HG03575 (cell line): ENCODE results near the gene HDAC4.

Experiments used
- ATAC-seq: cut with Tn5 transposase; IDR thresholded peaks from one replicate; pipeline ENCODE4 v1.9.1; 2021; ENCODE audit not compliant: unreplicated experiment, insufficient number of reproducible peaks, low FRiP score; ENCODE audit errors: extremely low read depth

The HDAC4 gene

GRCh38 chr2:239339726-239340601 lies 60.9 kb downstream of the HDAC4 start:
- ATAC-seq: no peak

- no peak for ATAC-seq
These were observed 61.6 kb downstream of the HDAC4 start for GRCh38 chr2:239339241-239339640.

GRCh38 chr2:239337877-239338484 lies 62.8 kb downstream of the HDAC4 start:
- ATAC-seq: no peak

GRCh38 chr2:239337122-239337876 lies 63.5 kb downstream of the HDAC4 start:
- no peak for ATAC-seq

GRCh38 chr2:239331560-239331959 lies 69.3 kb downstream of the HDAC4 start:
- no peak for ATAC-seq

- no peak for ATAC-seq
These were observed 70.0 kb downstream of the HDAC4 start for GRCh38 chr2:239330836-239331235.

GRCh38 chr2:239329972-239330572 lies 70.7 kb downstream of the HDAC4 start:
- ATAC-seq: no peak

GRCh38 chr2:239329284-239329971 lies 71.4 kb downstream of the HDAC4 start:
- ATAC-seq: no peak

GRCh38 chr2:239328351-239329191 lies 72.2 kb downstream of the HDAC4 start:
- no peak for ATAC-seq

- ATAC-seq: no peak
These were observed 73.1 kb downstream of the HDAC4 start for GRCh38 chr2:239327536-239328350.

GRCh38 chr2:239326831-239327535 lies 73.8 kb downstream of the HDAC4 start:
- ATAC-seq: no peak

GRCh38 chr2:239324456-239324855 lies 76.4 kb downstream of the HDAC4 start:
- ATAC-seq: no peak

GRCh38 chr2:239323447-239323846 lies 77.4 kb downstream of the HDAC4 start:
- ATAC-seq: no peak

GRCh38 chr2:239322416-239323086 lies 78.3 kb downstream of the HDAC4 start:
- ATAC-seq: no peak

GRCh38 chr2:239321596-239322415 lies 79.0 kb downstream of the HDAC4 start:
- no peak for ATAC-seq
